Raji (cell line): ENCODE measurements around the gene MRPL9.
A peak's percentile ranks its signal among the peaks of the same experiment; 100 is the strongest.

Source experiments
- POLR2A ChIP-seq: IDR thresholded peaks from 2 replicates; pipeline ENCODE4 v1.6.1; 2011; ENCODE audit warnings: low read depth, low read length, control low read depth; ENCODE audit not compliant: insufficient read depth

Gene MRPL9

DNA sequence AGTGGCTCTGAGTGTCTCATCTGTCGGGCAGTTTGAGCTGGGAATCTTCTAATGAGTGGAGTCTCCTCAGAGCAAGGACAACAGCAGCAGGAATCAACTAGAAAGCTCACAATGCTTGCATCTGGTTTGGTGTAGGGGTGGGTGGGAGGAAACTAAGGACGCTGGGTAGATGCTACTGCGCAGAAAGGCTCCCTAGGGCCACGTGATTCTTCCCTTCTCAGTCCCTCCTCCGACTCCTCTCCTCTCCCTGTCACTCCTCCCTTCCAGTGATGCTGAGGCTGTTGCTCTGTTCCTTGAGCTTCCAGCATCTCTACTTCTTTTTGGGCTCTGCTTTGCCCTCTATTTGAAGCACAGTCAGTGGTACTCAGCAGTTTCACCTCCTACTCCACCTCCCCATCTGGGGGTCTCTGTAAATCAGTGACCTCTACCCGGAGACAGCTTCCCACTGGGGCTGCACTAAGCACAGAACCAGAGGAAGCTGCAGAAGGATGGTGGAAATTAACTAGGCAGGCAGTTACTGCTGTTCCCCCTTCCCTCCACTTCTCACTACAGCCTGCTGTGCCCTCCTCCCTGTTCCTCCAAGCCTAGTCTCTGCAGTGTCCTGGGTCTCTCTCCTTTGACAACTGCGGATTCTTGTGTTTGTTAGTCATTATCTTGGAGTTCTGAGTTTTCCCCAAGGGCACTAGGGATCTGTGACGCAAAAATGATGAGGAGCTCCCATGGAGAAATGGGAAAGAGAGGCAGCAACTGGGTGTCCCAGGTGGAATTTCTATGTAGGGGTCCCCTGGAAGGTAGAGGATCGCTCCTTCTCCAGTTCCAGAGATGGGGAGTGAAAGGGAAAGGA is 36.1 kb upstream of the MRPL9 start:
- TF ChIP-seq POLR2A: no peak

DNA sequence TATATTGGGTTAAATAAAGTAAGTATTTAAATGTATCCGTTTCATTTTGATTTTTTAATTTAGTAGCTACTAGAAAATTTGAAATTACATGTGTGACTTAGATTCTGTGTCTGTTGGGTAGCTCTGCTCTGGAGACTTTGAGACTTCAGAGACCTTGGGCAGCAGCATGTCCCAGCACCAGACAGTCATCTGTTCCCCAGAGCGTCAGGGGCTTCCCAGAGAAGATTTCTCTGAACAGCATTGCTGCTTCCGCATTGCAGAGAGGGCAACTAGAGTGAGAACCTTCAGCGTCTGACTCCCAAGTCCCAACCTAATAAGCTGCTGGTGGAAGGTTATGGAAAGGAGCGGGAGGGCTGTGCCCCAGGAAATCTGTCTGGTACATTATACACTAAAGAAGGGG is 35.3 kb upstream of the MRPL9 start:
- TF ChIP-seq POLR2A: no peak

DNA sequence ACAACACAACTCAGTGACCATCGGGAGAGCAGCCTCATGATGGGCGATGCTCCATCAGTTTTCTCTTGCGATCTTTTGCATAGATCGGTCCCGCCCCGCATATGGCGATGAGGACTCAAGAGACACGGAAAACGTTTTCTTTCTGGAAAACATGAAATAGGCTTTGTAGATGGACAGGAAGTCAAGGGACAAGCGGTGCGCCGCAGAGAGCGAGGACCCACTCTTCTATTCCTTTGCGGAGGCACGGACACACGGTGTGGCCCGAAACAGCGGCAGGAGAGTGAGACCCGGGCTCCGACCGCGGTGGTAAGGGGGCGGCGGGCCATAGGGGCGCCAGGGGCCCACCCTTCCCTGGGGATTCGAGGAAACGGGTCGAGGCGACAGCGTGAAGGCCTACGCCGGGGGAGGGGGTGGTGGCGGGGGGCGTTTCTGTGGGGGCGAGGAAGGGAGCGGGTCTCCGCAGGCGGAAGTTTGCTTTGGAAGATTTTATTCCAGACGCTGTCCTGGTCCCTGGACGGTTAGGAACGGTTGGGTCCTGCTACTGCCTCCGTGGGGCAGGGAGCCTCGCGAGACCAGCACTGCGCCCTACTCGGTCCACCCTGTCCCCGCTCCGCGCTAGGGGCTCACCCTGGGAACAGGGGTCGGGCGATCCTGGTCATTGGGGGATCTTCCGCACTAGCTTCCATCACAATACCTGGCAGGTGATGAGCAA is 27.8 kb upstream of the MRPL9 start:
- TF ChIP-seq POLR2A: no peak

DNA sequence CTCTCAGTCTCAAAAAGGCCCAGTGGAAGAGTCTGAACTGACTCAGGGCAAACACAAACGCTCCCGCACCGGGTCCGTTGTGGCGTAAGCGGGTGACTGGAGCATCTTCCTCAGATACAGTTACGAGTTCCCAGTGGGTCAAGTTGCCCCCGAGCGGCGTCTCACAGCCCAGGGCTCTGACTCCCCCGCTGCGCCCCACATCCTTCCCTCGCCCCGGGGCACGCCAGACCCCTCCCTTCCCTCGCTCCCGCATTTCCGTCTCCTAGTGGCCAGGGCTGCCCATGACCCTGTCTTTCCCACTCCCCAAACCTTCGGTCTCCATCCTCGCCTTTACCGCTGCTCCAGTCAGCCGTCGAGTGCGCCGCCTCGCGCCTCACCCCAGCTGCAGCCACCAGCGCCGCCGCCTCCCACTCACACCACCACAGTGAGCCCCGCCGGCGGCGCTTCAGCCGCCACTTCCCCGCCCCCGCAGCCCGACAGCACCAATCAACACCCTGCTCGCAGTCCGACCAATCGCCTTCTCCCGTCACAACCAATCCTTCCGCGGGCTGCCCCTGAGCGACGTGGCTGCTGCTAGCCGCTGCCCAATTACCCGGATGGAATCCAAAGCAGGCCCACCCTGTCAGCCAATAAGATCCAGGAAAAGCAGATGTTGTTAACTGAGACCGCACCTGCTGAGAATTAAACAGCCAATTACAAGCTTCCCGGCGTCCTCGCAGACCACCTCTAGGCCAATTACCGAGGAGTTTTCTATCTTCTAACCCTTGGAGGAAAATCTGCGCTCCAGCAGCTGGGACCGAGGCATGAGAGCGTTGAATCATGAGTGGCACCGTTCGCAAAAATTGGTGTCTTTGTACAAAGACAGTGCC is 27.0 kb upstream of the MRPL9 start, which contains the start of gene TDRKH:
Gene TDRKH, minus strand, starts transcription at position 430 of the 869 bp plus-strand sequence. CDS start 7,478 bp downstream, outside the sequence.
- peak; percentile 65 for TF ChIP-seq POLR2A

DNA sequence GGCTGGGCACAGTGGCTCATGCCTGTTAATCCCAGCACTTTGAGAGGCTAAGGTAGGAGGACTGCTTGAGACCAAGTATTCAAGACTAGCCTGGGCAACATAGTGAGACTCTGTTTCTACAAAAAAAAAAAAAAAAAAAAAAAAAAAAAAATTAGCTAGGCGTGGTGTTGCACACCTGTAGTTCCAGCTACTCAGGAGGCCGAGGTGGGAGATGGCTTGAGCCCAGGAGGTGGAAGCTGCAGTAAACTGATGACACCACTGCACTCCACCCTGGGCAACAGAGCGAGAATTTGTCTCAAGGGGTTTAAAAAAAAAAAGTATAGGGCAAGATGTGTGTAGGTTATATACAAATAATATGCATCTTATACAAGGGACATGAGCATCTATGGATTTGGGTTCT is 24.4 kb upstream of the MRPL9 start:
- no peak for TF ChIP-seq POLR2A

DNA sequence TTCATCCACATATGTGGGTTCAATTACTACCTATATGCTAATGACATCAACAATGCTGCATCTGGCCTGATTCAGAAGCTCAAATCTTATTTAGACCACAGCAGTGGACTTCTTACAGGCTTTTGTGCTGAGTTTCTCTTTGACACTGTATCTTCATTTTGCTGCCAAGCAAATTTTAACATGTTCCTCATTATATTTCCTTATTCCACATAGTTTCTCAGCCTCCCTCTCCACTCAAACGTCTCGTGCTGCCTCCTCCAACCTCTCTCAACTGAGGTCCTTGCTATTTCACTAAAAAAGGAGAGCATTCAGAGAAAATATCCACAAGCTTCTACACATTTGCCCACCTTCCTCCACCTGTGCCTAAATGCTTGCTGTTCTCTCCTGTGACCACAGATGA is 20.5 kb upstream of the MRPL9 start:
- TF ChIP-seq POLR2A: no peak

DNA sequence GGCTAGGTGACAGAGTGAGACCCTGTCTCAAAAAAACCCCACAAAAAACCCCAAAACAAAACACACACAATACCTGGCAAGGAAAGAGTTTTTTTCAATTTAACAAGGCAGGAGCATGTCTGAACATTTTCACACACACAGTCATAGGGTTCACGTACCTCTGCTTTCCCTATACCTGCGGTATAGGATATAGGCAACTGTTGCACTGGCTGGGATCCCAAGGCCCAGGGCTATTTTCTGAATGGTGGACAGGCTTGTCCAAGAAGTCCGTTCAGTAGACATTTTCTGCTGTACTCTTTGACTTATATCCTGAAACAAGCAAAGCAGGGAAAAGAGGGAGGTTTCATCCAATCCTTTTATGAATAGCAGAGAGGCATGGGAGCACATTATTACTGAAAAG is 19.4 kb upstream of the MRPL9 start:
- no peak for TF ChIP-seq POLR2A

DNA sequence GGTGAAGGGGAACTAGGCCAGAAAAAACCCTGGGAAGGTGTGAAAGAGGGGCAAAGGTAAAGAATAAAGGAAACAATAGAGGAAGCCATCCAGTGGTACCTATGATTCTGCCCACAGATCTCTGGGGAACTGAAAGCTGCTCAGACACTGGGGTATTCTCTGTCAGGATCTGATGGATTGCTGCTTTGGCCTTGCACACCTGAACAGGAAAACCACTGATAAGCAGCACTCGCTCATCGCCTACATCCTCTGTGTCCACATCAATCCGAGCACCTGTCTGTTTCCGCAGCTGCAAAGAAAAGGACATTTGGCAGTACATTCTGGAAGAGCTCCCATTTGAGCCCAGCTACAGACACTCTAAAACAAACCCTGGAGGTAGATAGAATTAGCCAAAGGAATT is 16.6 kb upstream of the MRPL9 start:
- no peak for TF ChIP-seq POLR2A

DNA sequence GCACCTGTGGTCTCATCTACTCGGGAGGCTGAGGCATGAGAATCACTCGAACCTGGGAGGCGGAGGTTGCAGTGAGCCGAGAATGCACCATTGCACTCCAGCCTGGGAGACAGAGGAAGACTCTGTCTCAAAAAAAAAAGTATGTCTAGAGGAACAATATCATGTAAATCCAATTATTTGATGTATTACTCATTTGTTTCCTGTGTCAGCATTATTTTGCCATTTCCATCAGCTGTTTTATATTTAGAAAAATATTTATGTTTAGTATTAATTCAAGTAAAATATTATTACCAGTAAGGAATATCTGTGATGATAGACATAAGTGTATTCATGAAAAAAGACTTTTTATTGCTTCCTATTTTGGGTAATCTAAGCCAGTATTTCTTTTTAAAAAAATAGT is 14.0 kb upstream of the MRPL9 start:
- no peak for TF ChIP-seq POLR2A

DNA sequence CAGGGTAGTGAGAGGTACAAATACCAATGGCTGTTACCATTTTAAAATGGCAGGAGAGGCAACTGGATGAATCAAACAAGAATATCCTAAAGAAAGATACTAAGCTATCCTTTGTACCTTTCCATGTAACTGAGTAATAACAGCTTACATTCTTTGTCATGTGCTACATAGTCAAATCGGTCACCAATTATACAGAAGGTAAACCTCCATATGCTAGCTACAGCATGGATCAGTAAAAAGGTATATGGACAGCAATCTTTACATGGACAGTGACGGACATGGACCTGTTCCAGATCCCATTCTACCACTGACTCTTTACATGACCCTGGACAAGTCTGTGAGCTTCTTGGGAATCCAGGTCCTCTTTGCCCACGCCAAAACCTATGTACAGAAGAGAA is 13.4 kb upstream of the MRPL9 start:
- TF ChIP-seq POLR2A: no peak

DNA sequence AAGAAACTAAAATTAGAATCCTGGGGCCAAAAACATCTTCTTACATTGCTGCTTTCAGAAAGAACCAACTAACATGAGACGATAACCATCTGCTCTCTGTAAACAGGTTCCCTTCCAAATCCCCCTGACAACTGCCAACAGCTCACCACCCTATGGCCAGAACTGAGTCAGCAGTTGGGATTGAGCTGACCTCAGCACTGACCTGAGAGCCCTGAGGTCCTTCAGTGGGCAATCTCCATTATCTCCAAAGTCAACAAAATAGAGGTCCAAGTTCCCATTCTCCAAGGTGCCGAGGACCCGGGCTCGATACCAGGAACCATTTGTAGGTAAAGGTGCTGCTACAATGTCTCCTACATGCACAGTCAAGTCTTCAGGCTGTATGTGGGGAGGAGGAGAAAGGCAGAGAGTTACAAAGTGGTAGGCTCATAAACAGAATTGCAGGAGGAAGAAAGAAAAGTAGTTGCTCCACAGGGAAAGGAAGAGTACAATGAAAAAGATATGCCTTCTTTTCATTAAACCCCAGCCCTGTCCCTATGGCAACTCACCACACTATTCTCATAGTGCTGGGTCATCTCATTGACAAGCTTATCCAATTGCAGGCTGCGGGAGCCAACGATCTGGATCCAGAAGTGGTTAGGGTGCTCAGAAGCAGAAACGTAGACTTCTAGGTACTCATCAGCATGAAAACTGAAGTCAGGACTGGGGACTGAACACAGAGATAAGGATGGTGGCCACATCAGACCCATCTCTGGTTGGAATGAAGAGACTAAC is 12.8 kb upstream of the MRPL9 start:
- TF ChIP-seq POLR2A: no peak

DNA sequence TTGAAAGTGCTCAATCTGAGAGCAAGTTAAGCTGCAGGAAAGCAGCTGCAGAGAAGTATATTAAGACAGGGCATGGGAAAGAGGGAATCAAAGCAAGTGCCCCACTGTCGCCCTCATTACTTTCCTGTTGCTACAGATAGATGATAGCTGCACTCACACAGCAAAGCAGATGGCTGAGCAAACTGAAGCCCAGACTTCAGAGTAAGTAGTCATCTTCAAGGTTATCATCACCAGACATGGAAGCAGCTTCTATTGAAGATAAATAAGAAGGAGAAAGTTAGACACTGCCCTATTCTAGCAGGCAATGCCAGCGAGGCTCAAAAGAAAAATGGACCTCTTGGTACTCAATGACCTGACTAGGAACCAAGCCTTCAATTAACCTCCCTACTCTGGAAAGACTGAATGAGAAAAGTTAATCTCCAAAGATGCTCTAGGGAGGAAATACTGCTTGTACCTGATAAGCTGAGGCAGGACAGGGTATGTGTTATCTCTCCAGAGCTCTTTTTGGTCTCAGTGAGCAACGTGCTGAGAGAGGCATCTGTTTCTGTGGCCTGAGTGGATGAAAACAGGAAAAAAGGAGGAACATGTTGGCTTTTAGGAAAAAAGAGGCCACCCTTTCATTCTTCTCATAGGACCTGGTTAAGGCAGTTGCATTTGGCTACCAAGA is 11.1 kb upstream of the MRPL9 start:
- TF ChIP-seq POLR2A: no peak

DNA sequence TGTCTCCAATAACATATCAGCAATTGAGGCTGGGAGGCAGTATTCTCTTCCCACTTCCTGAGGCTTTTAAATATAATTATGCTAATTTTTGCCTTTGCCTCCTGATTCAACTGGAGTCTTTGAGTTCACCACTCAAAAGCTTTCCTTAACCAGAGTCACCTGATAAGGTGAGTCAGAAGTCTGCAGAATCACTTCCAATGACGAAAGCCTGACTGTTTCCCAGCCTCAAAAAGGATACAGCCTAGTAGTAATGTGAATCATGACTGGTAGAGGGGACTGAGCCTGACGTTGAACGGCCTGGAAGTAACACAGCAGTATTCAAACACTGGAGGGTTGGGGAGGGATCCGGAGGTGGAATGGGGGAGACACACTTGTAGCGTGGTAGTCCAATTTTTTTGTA is 10.4 kb upstream of the MRPL9 start:
- no peak for TF ChIP-seq POLR2A

DNA sequence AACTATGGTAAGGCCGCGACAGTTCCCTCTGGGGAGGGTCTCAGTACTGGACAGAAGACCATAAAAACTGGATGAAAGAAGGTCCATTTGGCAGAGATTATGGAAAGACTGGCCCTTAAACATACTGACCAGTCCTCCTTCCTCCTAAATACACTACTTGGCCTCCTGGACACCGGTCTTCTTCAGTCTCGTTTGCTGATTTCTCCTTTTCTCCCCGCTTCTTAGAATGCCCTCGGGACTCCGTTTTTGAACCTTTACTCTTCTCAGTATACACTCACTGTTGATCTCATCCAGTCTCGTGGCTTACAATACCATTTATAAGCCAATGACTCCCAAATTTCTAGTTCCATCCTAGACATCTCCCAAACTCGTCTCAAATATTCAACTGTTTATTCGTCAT is 694 bp upstream of the MRPL9 start:
- TF ChIP-seq POLR2A: no peak

DNA sequence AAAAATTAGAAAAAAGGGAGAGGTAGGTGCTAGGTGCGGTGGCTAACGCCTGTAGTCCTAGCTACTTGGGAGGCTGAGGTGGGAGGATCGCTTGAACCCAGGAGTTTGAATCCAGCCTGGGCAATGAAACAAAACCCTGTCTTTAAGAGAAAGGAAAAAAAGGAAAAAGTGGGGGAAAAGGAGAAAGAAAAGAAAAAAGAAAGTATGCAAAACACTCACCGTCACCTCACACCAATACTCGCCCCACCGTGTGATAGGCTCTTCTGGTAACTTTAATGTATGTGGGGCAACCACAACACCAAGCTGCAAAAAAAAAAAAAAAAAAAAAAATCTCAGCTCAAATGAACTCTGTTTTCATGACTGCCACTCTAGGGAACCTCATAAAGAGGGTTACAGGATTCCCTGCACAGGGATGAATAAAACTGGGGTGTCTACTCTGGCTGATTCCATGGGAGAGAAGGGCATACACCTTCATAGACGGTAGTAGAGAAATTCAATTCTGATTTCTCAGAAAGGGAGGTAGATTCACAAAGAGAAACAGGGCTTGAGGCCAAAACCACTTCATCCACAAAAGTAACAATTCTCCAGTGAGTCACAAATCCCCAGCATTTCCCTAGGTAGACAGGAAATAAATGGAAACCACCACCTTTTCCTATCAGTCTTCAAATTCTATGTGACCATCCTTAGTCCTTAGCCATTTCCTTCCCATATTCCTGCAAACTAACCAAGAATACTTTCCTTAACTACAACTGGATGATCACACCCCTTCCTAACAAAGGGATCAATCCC is 2.5 kb downstream of the MRPL9 start:
- no peak for TF ChIP-seq POLR2A
